ENCODE measurements around the gene SUSD6. TPM values are rescaled to one million over a fixed set of nuclear protein-coding genes. Genes with fewer than 3 reads are reported as not detected.

Gene SUSD6
- total RNA-seq, 1 donor: 17.7 TPM

DNA sequence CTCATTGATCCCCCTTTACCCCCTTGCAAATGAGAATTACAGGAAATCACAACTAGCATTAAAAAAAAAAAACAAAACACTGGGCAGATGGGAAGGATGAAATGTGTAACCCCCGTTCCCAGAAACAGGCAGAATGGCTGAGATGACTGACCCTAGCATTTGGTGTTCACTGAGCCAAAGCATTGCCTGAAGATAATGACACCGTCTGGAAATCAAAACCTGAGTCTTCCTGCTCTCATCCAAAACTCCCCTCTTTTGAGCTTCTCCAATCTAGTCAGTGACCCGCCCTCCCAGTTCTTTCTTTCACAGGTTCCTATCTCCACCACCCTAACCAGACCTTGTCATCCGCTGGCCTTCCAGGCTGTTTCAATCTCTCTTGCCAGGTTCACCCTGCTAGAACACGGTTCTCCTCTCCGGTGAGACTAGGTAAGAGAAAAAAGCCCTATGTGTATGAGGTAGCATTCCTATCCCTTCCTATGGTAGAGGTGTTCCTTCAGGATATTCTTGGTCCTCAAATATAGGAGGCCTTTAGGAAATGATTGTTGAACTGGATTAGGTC is 21.3 kb downstream of the SUSD6 start:
- Histone ChIP-seq H3K4me2 (ENCODE audit: insufficient read depth, low read length) (no peak overlapping the region), H4K20me1 (ENCODE audit: insufficient read depth, low read length) (peaks cover 90% of the 10 kb centered on the region), H3K4me3 (ENCODE audit: insufficient read depth, low read length) (no peak overlapping the region), H3K9me3 (ENCODE audit: low read depth, low read length) (no peaks in the 10 kb centered on the region), H3K36me3 (ENCODE audit: insufficient read depth, low read length) (no peaks in the 10 kb centered on the region), H3K27ac (ENCODE audit: low read depth, low read length) (no peak overlapping the region), H3K4me1 (ENCODE audit: insufficient read depth, low read length) (peaks cover 37% of the 10 kb centered on the region), H3K27me3 (ENCODE audit: insufficient read depth, low read length) (no peaks in the 10 kb centered on the region), H3K79me2 (ENCODE audit: insufficient read depth, low read length) (peaks cover 95% of the 10 kb centered on the region), H2AFZ (ENCODE audit: low read length) (no peak overlapping the region)
- TF ChIP-seq, protein P1, sequence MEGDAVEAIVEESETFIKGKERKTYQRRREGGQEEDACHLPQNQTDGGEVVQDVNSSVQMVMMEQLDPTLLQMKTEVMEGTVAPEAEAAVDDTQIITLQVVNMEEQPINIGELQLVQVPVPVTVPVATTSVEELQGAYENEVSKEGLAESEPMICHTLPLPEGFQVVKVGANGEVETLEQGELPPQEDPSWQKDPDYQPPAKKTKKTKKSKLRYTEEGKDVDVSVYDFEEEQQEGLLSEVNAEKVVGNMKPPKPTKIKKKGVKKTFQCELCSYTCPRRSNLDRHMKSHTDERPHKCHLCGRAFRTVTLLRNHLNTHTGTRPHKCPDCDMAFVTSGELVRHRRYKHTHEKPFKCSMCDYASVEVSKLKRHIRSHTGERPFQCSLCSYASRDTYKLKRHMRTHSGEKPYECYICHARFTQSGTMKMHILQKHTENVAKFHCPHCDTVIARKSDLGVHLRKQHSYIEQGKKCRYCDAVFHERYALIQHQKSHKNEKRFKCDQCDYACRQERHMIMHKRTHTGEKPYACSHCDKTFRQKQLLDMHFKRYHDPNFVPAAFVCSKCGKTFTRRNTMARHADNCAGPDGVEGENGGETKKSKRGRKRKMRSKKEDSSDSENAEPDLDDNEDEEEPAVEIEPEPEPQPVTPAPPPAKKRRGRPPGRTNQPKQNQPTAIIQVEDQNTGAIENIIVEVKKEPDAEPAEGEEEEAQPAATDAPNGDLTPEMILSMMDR (IDR thresholded peaks at IDR 0.05; ENCODE audit: extremely low read depth, low read depth, low read length): no peak
- DNase-seq (ENCODE audit: insufficient read length, low spot score, missing footprints): no peak

DNA sequence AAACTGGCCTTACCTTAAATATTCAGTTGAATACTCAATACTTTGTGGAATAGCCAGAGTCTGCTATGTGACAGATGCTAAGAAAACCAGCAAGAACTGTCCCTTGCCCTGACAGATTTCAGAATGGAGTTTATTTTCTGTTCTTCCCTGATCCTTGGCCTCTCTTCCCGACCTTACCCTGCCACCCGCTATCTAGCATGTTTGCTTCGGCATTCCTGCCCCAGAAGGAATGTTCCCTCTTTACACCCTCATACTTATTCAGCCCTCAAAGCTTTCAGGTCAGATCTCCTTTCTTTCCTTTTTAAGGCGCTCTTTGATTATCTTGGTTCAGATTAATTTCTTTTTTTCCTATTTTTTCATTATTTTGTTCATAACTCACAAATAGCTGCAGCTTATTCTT is 21.8 kb downstream of the SUSD6 start:
- Histone ChIP-seq H3K79me2 (ENCODE audit: insufficient read depth, low read length) (peaks cover 95% of the 10 kb centered on the region), H4K20me1 (ENCODE audit: insufficient read depth, low read length) (peaks cover 90% of the 10 kb centered on the region), H3K4me3 (ENCODE audit: insufficient read depth, low read length) (no peak overlapping the region), H2AFZ (ENCODE audit: low read length) (no peak overlapping the region), H3K4me1 (ENCODE audit: insufficient read depth, low read length) (peaks cover 43% of the 10 kb centered on the region), H3K36me3 (ENCODE audit: insufficient read depth, low read length) (no peaks in the 10 kb centered on the region), H3K4me2 (ENCODE audit: insufficient read depth, low read length) (no peak overlapping the region), H3K27me3 (ENCODE audit: insufficient read depth, low read length) (no peaks in the 10 kb centered on the region), H3K9me3 (ENCODE audit: low read depth, low read length) (no peaks in the 10 kb centered on the region), H3K27ac (ENCODE audit: low read depth, low read length) (no peak overlapping the region)
- TF ChIP-seq, protein P1 (IDR thresholded peaks at IDR 0.05; ENCODE audit: extremely low read depth, low read depth, low read length): no peak
- DNase-seq (ENCODE audit: insufficient read length, low spot score, missing footprints): no peak

DNA sequence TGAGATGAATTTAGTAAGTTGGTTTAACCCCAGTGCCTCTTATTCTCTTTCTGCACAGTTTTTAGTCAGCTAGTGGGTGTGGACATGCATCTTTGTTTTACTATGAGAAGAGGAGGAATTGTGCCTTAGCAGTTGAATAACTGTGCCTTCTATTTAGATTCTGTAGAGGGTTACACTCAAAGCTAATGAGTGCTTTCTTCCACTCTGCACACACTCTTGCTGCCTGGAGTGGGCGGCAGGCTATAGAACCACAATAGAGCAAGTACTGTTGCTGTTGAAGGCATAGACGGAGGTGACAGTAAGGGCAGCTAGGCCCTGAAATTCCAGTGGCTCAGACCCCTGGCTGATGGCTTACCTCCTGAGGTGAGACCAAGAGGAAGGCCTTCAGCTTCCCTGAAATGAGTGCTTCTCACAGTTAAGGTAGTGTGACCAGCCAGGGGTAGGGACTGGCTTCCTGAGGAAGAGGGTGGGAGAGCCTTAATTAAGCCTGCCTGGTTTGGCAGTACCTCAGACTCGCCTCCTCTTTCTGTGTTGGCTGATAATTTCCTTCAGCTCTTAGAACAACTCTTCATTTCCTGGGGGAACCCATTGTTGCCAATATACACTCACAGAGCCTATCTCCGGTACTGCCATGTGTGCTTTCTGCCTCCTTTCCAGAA is 24.7 kb downstream of the SUSD6 start:
- peaks cover 86% of the 10 kb centered on the region for H4K20me1 ChIP-seq (ENCODE audit: insufficient read depth, low read length)
- H3K36me3 ChIP-seq (ENCODE audit: insufficient read depth, low read length): no peaks in the 10 kb centered on the region
- no peak overlapping the region for H3K4me3 ChIP-seq (ENCODE audit: insufficient read depth, low read length)
- H3K27me3 ChIP-seq (ENCODE audit: insufficient read depth, low read length): no peaks in the 10 kb centered on the region
- peaks cover 41% of the 10 kb centered on the region for H3K4me1 ChIP-seq (ENCODE audit: insufficient read depth, low read length)
- H3K27ac ChIP-seq (ENCODE audit: low read depth, low read length): no peak overlapping the region
- DNase-seq (ENCODE audit: insufficient read length, low spot score, missing footprints): no peak
- peaks cover 93% of the 10 kb centered on the region for H3K79me2 ChIP-seq (ENCODE audit: insufficient read depth, low read length)
- H3K9me3 ChIP-seq (ENCODE audit: low read depth, low read length): no peaks in the 10 kb centered on the region
- no peak overlapping the region for H3K4me2 ChIP-seq (ENCODE audit: insufficient read depth, low read length)
- no peak overlapping the region for H2AFZ ChIP-seq (ENCODE audit: low read length)
- TF ChIP-seq, protein P1 (IDR thresholded peaks at IDR 0.05; ENCODE audit: extremely low read depth, low read depth, low read length): no peak

DNA sequence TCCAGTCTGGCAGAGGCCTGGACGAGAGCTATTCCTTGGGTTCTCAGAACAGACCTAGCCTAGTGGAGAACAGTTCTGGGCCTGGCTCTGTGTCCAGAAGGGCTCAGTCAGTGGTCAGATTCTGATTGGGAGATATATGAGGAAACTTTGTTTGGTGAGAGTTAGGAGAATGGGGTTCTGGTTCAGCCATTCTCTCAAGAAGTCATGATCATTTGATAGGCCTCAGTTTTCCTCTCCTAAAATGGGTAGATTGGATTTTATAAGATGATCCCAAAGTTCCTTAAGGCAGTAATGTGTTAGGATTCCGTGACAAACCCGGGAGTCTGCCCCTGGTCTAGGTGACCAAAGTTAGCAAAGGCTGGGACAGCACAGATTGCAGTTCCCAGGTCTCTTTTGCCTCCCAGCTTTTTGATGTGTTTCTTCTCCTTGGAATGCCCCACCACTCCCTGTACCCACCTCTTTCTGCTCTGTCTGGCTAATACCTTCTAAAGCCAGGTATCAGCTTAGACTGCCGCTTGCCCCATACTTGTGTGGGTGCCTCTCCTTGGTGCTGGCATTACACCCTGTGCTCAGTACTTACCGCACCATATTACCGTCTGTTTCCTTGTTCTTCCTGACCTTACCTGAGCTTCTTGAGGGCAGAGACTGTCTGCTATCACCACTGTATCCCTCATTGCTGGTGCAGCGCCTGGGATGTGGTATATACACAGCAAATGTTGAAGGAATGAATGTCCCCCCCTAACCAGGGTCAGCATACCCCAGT is 25.5 kb downstream of the SUSD6 start:
- no peaks in the 10 kb centered on the region for H3K27me3 ChIP-seq (ENCODE audit: insufficient read depth, low read length)
- no peak for DNase-seq (ENCODE audit: insufficient read length, low spot score, missing footprints)
- H3K9me3 ChIP-seq (ENCODE audit: low read depth, low read length): no peaks in the 10 kb centered on the region
- H3K4me2 ChIP-seq (ENCODE audit: insufficient read depth, low read length): no peak overlapping the region
- H3K79me2 ChIP-seq (ENCODE audit: insufficient read depth, low read length): peaks cover 93% of the 10 kb centered on the region
- H3K27ac ChIP-seq (ENCODE audit: low read depth, low read length): no peak overlapping the region
- peaks cover 35% of the 10 kb centered on the region for H3K4me1 ChIP-seq (ENCODE audit: insufficient read depth, low read length)
- TF ChIP-seq, protein P1 (IDR thresholded peaks at IDR 0.05; ENCODE audit: extremely low read depth, low read depth, low read length): no peak
- peaks cover 86% of the 10 kb centered on the region for H4K20me1 ChIP-seq (ENCODE audit: insufficient read depth, low read length)
- H2AFZ ChIP-seq (ENCODE audit: low read length): no peak overlapping the region
- H3K36me3 ChIP-seq (ENCODE audit: insufficient read depth, low read length): no peaks in the 10 kb centered on the region
- H3K4me3 ChIP-seq (ENCODE audit: insufficient read depth, low read length): no peak overlapping the region

Data from osteoblast (primary cell).